LNCaP clone FGC (cell line): ENCODE data around the gene NFIA.

Experiments
- DNase-seq: peaks from one replicate; pipeline ENCODE4 v3.0.0-alpha.2; 2011; ENCODE audit warnings: low read depth
- H3K4me3 ChIP-seq: 2 replicates; pipeline ENCODE4 v1.5.1; 2011; ENCODE audit warnings: mild to moderate bottlenecking, low read depth, low read length, control low read depth
- CTCF ChIP-seq: IDR thresholded peaks from 2 replicates; pipeline ENCODE4 v1.5.1; 2012; ENCODE audit warnings: mild to moderate bottlenecking; ENCODE audit not compliant: control insufficient read depth, insufficient read depth; ENCODE audit errors: extremely low read depth

The NFIA gene

GRCh38 chr1:61082311-61083012 is at the start of gene NFIA:
NFIA (plus strand) TSS chr1:61082561.
- no peak for DNase-seq
- peak within 1 kb of the TSS; percentile 77 for H3K4me3 ChIP-seq
- TF ChIP-seq CTCF: no peak

- no peak overlapping the region for H3K4me3 ChIP-seq
- TF ChIP-seq CTCF: no peak
- DNase-seq: no peak
These were observed 46.5 kb upstream of the NFIA start for GRCh38 chr1:61035880-61036279.

GRCh38 chr1:61042466-61043009 is 39.8 kb upstream of the NFIA start:
- no peak for TF ChIP-seq CTCF
- peak overlapping the region; percentile 31 for H3K4me3 ChIP-seq
- DNase-seq: no peak

GRCh38 chr1:61043010-61043820 is 39.1 kb upstream of the NFIA start:
- peak; percentile 88 for TF ChIP-seq CTCF
- DNase-seq: no peak
- peak overlapping the region; percentile 31 for H3K4me3 ChIP-seq

- TF ChIP-seq CTCF: no peak
- no peak for DNase-seq
- H3K4me3 ChIP-seq: no peak overlapping the region
These were observed 35.9 kb upstream of the NFIA start for GRCh38 chr1:61046434-61046833.

- no peak for TF ChIP-seq CTCF
- DNase-seq: no peak
- no peak overlapping the region for H3K4me3 ChIP-seq
These were observed 35.3 kb upstream of the NFIA start for GRCh38 chr1:61047061-61047460.
